K562 (cell line): ENCODE measurements around the gene HRC. TPM values are rescaled to one million over a fixed set of nuclear protein-coding genes. Genes with fewer than 3 reads are reported as not detected.
A peak's percentile ranks its signal among the peaks of the same experiment; 100 is the strongest.

Experiments used
- ATAC-seq: fragments of 200-7000 bp; cut with Tn5 transposase; 3 replicates; pipeline ENCODE4 v1.9.1; 2020; ENCODE audit warnings: moderate library complexity
- BruUV-seq: library from RNA; stranded (reverse); fragments of 400-500 nt; replicated peaks from 2 replicates; lab custom pipeline; 2021; lab: Mats Ljungman, UMichigan
- CTCF ChIA-PET: fragments of 300-600 bp; formaldehyde crosslinking; extraction: SDS; loops from one replicate; lab custom pipeline; 2021; ENCODE audit warnings: low intra/inter-chr PET ratio; lab: Yijun Ruan, JAX
- POLR2A ChIA-PET: fragments of 300-600, 350-650 bp; sonication (Branson Sonifier 250); formaldehyde crosslinking; extraction: SDS; loops from one replicate; lab custom pipeline; 2021; ENCODE audit warnings: antibody characterized with exemption, inconsistent platforms; lab: Yijun Ruan, JAX
- DNase-seq, 4 experiments: peaks; one replicate each; pipeline versions ENCODE4 v3.0.0 to v3.0.0-alpha.2; 2011 to 2018; ENCODE audit warnings: low spot score in 3 of 4, mixed read lengths in 3 of 4; ENCODE audit errors: extremely low read depth in 1 of 4
- FAIRE-seq: peaks from 2 replicates; lab custom pipeline; 2011; peaks lifted over from hg19 to GRCh38; lab: Jason Lieb, UNC
- H2AFZ ChIP-seq: 2 replicates; pipeline ENCODE4 v1.6.0; 2011; ENCODE audit warnings: low read depth, low read length, control low read depth, inconsistent platforms
- H3K27ac ChIP-seq: fragments of 200-600 bp; 3 replicates; pipeline ENCODE4 v1.8.0; 2011; ENCODE audit warnings: low read depth, mild to moderate bottlenecking, control low read depth, inconsistent platforms, low read length, moderate library complexity, mixed read lengths; ENCODE audit errors: extremely low read depth
- H3K27me3 ChIP-seq, 2 experiments: fragments of 300-600 bp in 1 of 2; 2 replicates in 1 of 2; 3 replicates in 1 of 2; pipeline versions ENCODE4 v1.6.0 to v1.8.0; 2011; ENCODE audit warnings: inconsistent platforms in 2 of 2, low read length in 2 of 2, mild to moderate bottlenecking in 1 of 2, mixed read lengths in 1 of 2, moderate library complexity in 1 of 2; ENCODE audit not compliant: control insufficient read depth in 2 of 2, insufficient read depth in 2 of 2
- H3K36me3 ChIP-seq: fragments of 300-600 bp; 3 replicates; pipeline ENCODE4 v1.8.0; 2011; ENCODE audit warnings: mild to moderate bottlenecking, low read length, inconsistent platforms; ENCODE audit not compliant: control insufficient read depth, insufficient read depth
- H3K4me1 ChIP-seq, 2 experiments: fragments of 200-600 bp in 1 of 2; replicated peaks in 1 of 2; 2 replicates in 1 of 2; 3 replicates in 1 of 2; pipeline versions ENCODE4 v1.5.1 to v1.8.0; 2011; ENCODE audit warnings: inconsistent platforms in 2 of 2, low read length in 2 of 2, mild to moderate bottlenecking in 1 of 2, mixed read lengths in 1 of 2, moderate library complexity in 1 of 2; ENCODE audit not compliant: control insufficient read depth in 2 of 2, insufficient read depth in 2 of 2
- H3K4me2 ChIP-seq: 2 replicates; pipeline ENCODE4 v1.6.1; 2011; ENCODE audit warnings: low read length, control low read depth, inconsistent platforms, mixed read lengths; ENCODE audit not compliant: insufficient read depth
- H3K4me3 ChIP-seq: fragments of 200-600 bp; sonication (generic), shearing (Covaris generic); 2 replicates; pipeline ENCODE4 v1.5.1; 2016; ENCODE audit warnings: control low read depth, inconsistent platforms
- H3K79me2 ChIP-seq: fragments of 200-600 bp; 3 replicates; pipeline ENCODE4 v1.8.0; 2011; ENCODE audit warnings: low read length, inconsistent platforms; ENCODE audit not compliant: control insufficient read depth, insufficient read depth
- H3K9ac ChIP-seq, 2 experiments: 2 replicates each; pipeline versions ENCODE4 v1.6.0 to v1.6.1; 2011; ENCODE audit warnings: low read depth in 2 of 2, low read length in 2 of 2, control low read depth in 1 of 2, inconsistent platforms in 1 of 2, mild to moderate bottlenecking in 1 of 2, mixed read lengths in 1 of 2; ENCODE audit not compliant: insufficient read depth in 1 of 2
- H3K9me1 ChIP-seq: one replicate; pipeline ENCODE4 v1.6.0; 2011; ENCODE audit warnings: inconsistent platforms, mild to moderate bottlenecking, low read length, moderate library complexity; ENCODE audit not compliant: control insufficient read depth, insufficient read depth
- H3K9me3 ChIP-seq: replicated peaks from 2 replicates; pipeline ENCODE4 v1.5.1; 2011; ENCODE audit warnings: low read depth, low read length, inconsistent platforms; ENCODE audit not compliant: control insufficient read depth, insufficient read depth
- H4K20me1 ChIP-seq: replicated peaks from 2 replicates; pipeline ENCODE4 v1.6.1; 2011; ENCODE audit warnings: low read length, inconsistent platforms, mixed read lengths; ENCODE audit not compliant: control insufficient read depth, insufficient read depth
- CTCF ChIP-seq, 3 experiments: IDR thresholded peaks in 2 of 3; conservative IDR thresholded peaks in 1 of 3; 2 replicates each; pipeline ENCODE4 v1.5.1; 2011 to 2012; ENCODE audit warnings: low read length in 3 of 3, mild to moderate bottlenecking in 3 of 3, control low read depth in 2 of 3, improper control_type of control experiment in 1 of 3, inconsistent platforms in 1 of 3, low read depth in 1 of 3, mixed read lengths in 1 of 3, moderate library complexity in 1 of 3; ENCODE audit not compliant: insufficient read depth in 2 of 3
- FOXO4 ChIP-seq: fragments of 450-650 bp; formaldehyde crosslinking; IDR thresholded peaks from 2 replicates; pipeline ENCODE4 v1.4.0; 2020; ENCODE audit warnings: mild to moderate bottlenecking, moderate library complexity
- POLR3G ChIP-seq: IDR thresholded peaks from 2 replicates; pipeline ENCODE4 v1.6.1; 2011; ENCODE audit not compliant: insufficient read length, insufficient replicate concordance; ENCODE audit errors: extremely low read depth
- PRDM10 ChIP-seq: fragments of 450-650 bp; IDR thresholded peaks from 2 replicates; pipeline ENCODE4 v1.6.1; 2018; ENCODE audit not compliant: partially characterized antibody
- PURB ChIP-seq: sonication (generic); formaldehyde crosslinking; IDR thresholded peaks from 2 replicates; pipeline ENCODE4 v1.9.0; 2021; ENCODE audit warnings: low read depth, mild to moderate bottlenecking, missing genetic modification reagents
- ZBTB5 ChIP-seq: fragments of 450-650 bp; IDR thresholded peaks from 2 replicates; pipeline ENCODE4 v1.6.1; 2017; ENCODE audit warnings: antibody characterized with exemption
- ZNF143 ChIP-seq: sonication (generic); formaldehyde crosslinking; IDR thresholded peaks from 2 replicates; pipeline ENCODE4 v1.9.0; 2022; ENCODE audit warnings: mild to moderate bottlenecking, missing genetic modification reagents
- ZNF3 ChIP-seq: fragments of 250-450 bp; sonication (Bioruptor Pico); IDR thresholded peaks from 2 replicates; pipeline ENCODE4 v1.5.0; 2021; ENCODE audit warnings: mild to moderate bottlenecking, moderate library complexity
- ZNF717 ChIP-seq: fragments of 250-450 bp; sonication (Bioruptor Pico); IDR thresholded peaks from 2 replicates; pipeline ENCODE4 v1.5.0; 2021
- WGBS: fragments of 100-300 bp; shearing (Covaris generic); methylation state at CpG from one replicate; pipeline ENCODE4 v1.1.6; 2016; ENCODE audit warnings: low coverage, mixed read lengths; ENCODE audit not compliant: insufficient coverage; ENCODE audit errors: missing lambda C conversion rate; 5-methylcytosine and 5-hydroxymethylcytosine counted together
- in situ Hi-C: fragments of 300-500 bp; cut with MboI; formaldehyde crosslinking; loops from 4 replicates; pipeline ENCODE4 v1.15.0; 2018; ENCODE audit warnings: inconsistent platforms, mixed read lengths
- intact Hi-C: fragments of 100-400 bp; cut with micrococcal nuclease; formaldehyde crosslinking; loops from 2 replicates; pipeline ENCODE4 v1.14.2; 2022
- polyA plus RNA-seq, 8 experiments: library from polyadenylated mRNA; depleted of rRNA in 4 of 8; stranded (reverse) in 5 of 8; unstranded in 3 of 8; fragments of >200 nt; fragmentation: Nextera tagmentation in 2 of 8; fragmentation: Illumina TruSeq in 1 of 8; extraction: Ambion mirVana in 2 of 8; extraction: Trizol in 1 of 8; gene quantifications; 2 replicates each; pipeline versions ENCODE4 v1.2.1 to v1.2.3, GENCODE V29; 2011 to 2014; ENCODE audit warnings: inconsistent platforms in 1 of 8, missing spikeins in 1 of 8
- total RNA-seq, 7 experiments: library from RNA; depleted of rRNA in 6 of 7; stranded (reverse); fragments of >200 nt in 6 of 7; fragmentation: Illumina TruSeq in 2 of 7; extraction: Trizol in 2 of 7; gene quantifications; 2 replicates each; pipeline versions ENCODE4 v1.2.1 to v1.2.3, GENCODE V29; 2011 to 2021; ENCODE audit warnings: low replicate concordance in 1 of 7

HRC gene
- total and polyA plus RNA-seq, 9 of the 15 experiments (the other 6 are each of a cell fraction or from before 2014, with no cell fraction given) = 0.66 to 18.7 (median 13.1) TPM

GRCh38 chr19:49116544-49116943, 38.7 kb downstream of the HRC start (continued):
- TF ChIP-seq ZBTB5 = no peak

GRCh38 chr19:49114630-49115363, 40.4 kb downstream of the HRC start:
- FAIRE-seq (peak; percentile 52), ATAC-seq (peak; percentile 6), DNase-seq (peak; percentile 41 to 72 (median 48))
- 12% methylated on average over 47 of the region's 68 CpGs for WGBS
- in situ Hi-C loops (loop anchor here (10.0 kb wide), 1 partner anchor 1220 kb away; no protein-coding TSS in a partner anchor), intact Hi-C loops (loop anchor here (5.0 kb wide), 1 partner anchor 43 kb away; the partner anchor contains the start of genes HRC and TRPM4)
- Histone ChIP-seq H3K79me2 (peaks cover 22% of the 10 kb centered on the region; the same call in 2 of the 3 replicates), H3K27me3 (no peaks in the 10 kb centered on the region), H3K27ac (peak overlapping the region; percentile 79), H3K9me1 (no peaks in the 10 kb centered on the region), H3K4me1 (peaks cover 51 to 77% of the 10 kb centered on the region in 2 experiments), H2AFZ (peak overlapping the region; percentile 100), H3K9ac (peak overlapping the region; percentile 72 to 95), H3K4me3 (peak overlapping the region; percentile 81), H3K9me3 (no peaks in the 10 kb centered on the region), H3K4me2 (peak overlapping the region; percentile 100), H3K36me3 (peaks cover 14% of the 10 kb centered on the region), H4K20me1 (no peaks in the 10 kb centered on the region; the same call in 1 of the 2 replicates)
- ChIA-PET POLR2A (interaction anchor here (0.6 to 2.2 kb wide), 11 partner anchors 9 to 1295 kb away, joined by 3 to 20 read pairs (median 3); partner anchors contain the start of gene HRC), CTCF (no interaction called here)
- no TSS peak for BruUV-seq
- TF ChIP-seq ZNF143 (CRISPR knock-in tag) (peak; percentile 79), FOXO4 (CRISPR knock-in tag) (no peak), ZNF3 (no peak), PURB (CRISPR knock-in tag) (no peak), CTCF (IDR thresholded peaks at IDR 0.05 in 2 of 3, conservative IDR thresholded peaks at IDR 0.05 in 1 of 3; ENCODE audit: insufficient read depth in 2 of 3, low read depth in 1 of 3, low read length in 3 of 3) (0 out of 6 replicates have a peak, but pooled peaks of 1 of the 3 experiments have one; percentile 7), POLR3G (no peak), PRDM10 (peak; percentile 5), ZNF717 (CRISPR knock-in tag) (no peak)
